H1 (cell line): ENCODE measurements around the gene MAP4K4. TPM values are rescaled to one million over a fixed set of nuclear protein-coding genes. Genes with fewer than 3 reads are reported as not detected.

Experiments
- CTCF ChIA-PET: fragments of 300-600 bp; sonication (Branson Sonifier 250); formaldehyde crosslinking; loops from one replicate; lab custom pipeline; 2021; ENCODE audit not compliant: partially characterized antibody; lab: Charles Lee
- POLR2A ChIA-PET: fragments of 300-600 bp; sonication (Branson Sonifier 250); formaldehyde crosslinking; loops from one replicate; lab custom pipeline; 2021; ENCODE audit warnings: inconsistent platforms; ENCODE audit not compliant: partially characterized antibody; lab: Charles Lee
- DNase-seq, 2 experiments: peaks; one replicate each; pipeline versions ENCODE4 v3.0.0 to v3.0.0-alpha.2; 2010 to 2022; ENCODE audit warnings: low spot score in 2 of 2, low read depth in 1 of 2, mixed read lengths in 1 of 2
- FAIRE-seq: peaks from 2 replicates; lab custom pipeline; 2011; peaks lifted over from hg19 to GRCh38; lab: Jason Lieb, UNC
- H2AFZ ChIP-seq: 2 replicates; pipeline ENCODE4 v1.8.1; 2012; ENCODE audit warnings: low read length, inconsistent platforms
- H2AK5ac ChIP-seq: 2 replicates; pipeline ENCODE4 v1.6.1; 2013; ENCODE audit warnings: low read depth, low read length
- H2BK120ac ChIP-seq: replicated peaks from 2 replicates; pipeline ENCODE3; 2013; ENCODE audit warnings: low read depth, low read length, inconsistent platforms
- H2BK12ac ChIP-seq: 2 replicates; pipeline ENCODE4 v1.6.1; 2013; ENCODE audit warnings: low read depth, low read length
- H2BK15ac ChIP-seq: 2 replicates; pipeline ENCODE4 v1.6.1; 2013; ENCODE audit warnings: low read length
- H2BK20ac ChIP-seq: 2 replicates; pipeline ENCODE4 v1.6.1; 2013; ENCODE audit warnings: low read length
- H2BK5ac ChIP-seq: 2 replicates; pipeline ENCODE4 v1.6.1; 2013; ENCODE audit warnings: low read depth, low read length
- H3K14ac ChIP-seq: 2 replicates; pipeline ENCODE4 v1.6.1; 2013; ENCODE audit warnings: inconsistent platforms; ENCODE audit not compliant: insufficient read length
- H3K18ac ChIP-seq: 2 replicates; pipeline ENCODE4 v1.6.1; 2013; ENCODE audit warnings: low read length; ENCODE audit errors: extremely low read depth
- H3K23ac ChIP-seq: 2 replicates; pipeline ENCODE4 v1.6.1; 2013; ENCODE audit warnings: inconsistent platforms; ENCODE audit not compliant: insufficient read length
- H3K23me2 ChIP-seq: 2 replicates; pipeline ENCODE4 v1.6.1; 2013; ENCODE audit warnings: low read depth, low read length
- H3K27ac ChIP-seq: 2 replicates; pipeline ENCODE4 v1.6.1; 2011; ENCODE audit warnings: low read depth, low read length, inconsistent platforms
- H3K27me3 ChIP-seq, 4 experiments: replicated peaks in 1 of 4; 1 replicate in 1 of 4; 2 replicates in 3 of 4; pipeline versions ENCODE4 v1.6.1 to v1.8.1; 2011 to 2013; ENCODE audit warnings: low read length in 3 of 4, mild to moderate bottlenecking in 3 of 4, inconsistent platforms in 2 of 4, mixed read lengths in 2 of 4, moderate library complexity in 1 of 4; ENCODE audit not compliant: control insufficient read depth in 3 of 4, insufficient read depth in 3 of 4; ENCODE audit errors: extremely low read depth in 1 of 4
- H3K36me3 ChIP-seq, 4 experiments: 2 replicates each; pipeline versions ENCODE4 v1.6.1 to v1.8.1; 2011 to 2013; ENCODE audit warnings: mild to moderate bottlenecking in 4 of 4, low read length in 3 of 4, moderate library complexity in 2 of 4, control low read depth in 1 of 4, inconsistent platforms in 1 of 4; ENCODE audit not compliant: insufficient read depth in 4 of 4, control insufficient read depth in 2 of 4
- H3K4ac ChIP-seq: replicated peaks from 2 replicates; pipeline ENCODE3; 2013; ENCODE audit warnings: low read length, low read depth, mixed read lengths, inconsistent platforms; ENCODE audit not compliant: insufficient read length
- H3K4me1 ChIP-seq, 4 experiments: replicated peaks in 1 of 4; 1 replicate in 1 of 4; 2 replicates in 3 of 4; pipeline versions ENCODE4 v1.6.1 to v1.8.1; 2011 to 2013; ENCODE audit warnings: low read length in 3 of 4, inconsistent platforms in 2 of 4, mixed read lengths in 1 of 4; ENCODE audit not compliant: insufficient read depth in 4 of 4, control insufficient read depth in 3 of 4
- H3K4me2 ChIP-seq, 2 experiments: 2 replicates each; pipeline versions ENCODE4 v1.6.1 to v1.8.1; 2011 to 2013; ENCODE audit warnings: low read depth in 2 of 2, low read length in 2 of 2, control low read depth in 1 of 2, inconsistent platforms in 1 of 2, mild to moderate bottlenecking in 1 of 2; ENCODE audit not compliant: insufficient read depth in 1 of 2
- H3K4me3 ChIP-seq, 4 experiments: fragments of 200-600, 300-600 bp in 1 of 4; sonication (generic), shearing (Covaris generic), sonication (Bioruptor Twin) in 1 of 4; 2 replicates each; pipeline versions ENCODE4 v1.5.1 to v1.8.1; 2011 to 2016; ENCODE audit warnings: low read length in 4 of 4, low read depth in 3 of 4, control low read depth in 2 of 4, inconsistent platforms in 2 of 4, mild to moderate bottlenecking in 2 of 4, mixed read lengths in 1 of 4, moderate library complexity in 1 of 4; ENCODE audit not compliant: insufficient read depth in 2 of 4; ENCODE audit errors: extremely low read depth in 1 of 4
- H3K56ac ChIP-seq: replicated peaks from 2 replicates; pipeline ENCODE3; 2013; ENCODE audit warnings: low read depth, mild to moderate bottlenecking, mixed read lengths, low read length, inconsistent platforms; ENCODE audit not compliant: insufficient read length
- H3K79me1 ChIP-seq: 2 replicates; pipeline ENCODE4 v1.6.1; 2013; ENCODE audit warnings: low read depth, low read length, control low read depth
- H3K79me2 ChIP-seq, 2 experiments: 2 replicates each; pipeline versions ENCODE4 v1.6.1 to v1.8.1; 2012 to 2013; ENCODE audit warnings: low read length in 2 of 2, mild to moderate bottlenecking in 2 of 2, inconsistent platforms in 1 of 2; ENCODE audit not compliant: insufficient read depth in 2 of 2, control insufficient read depth in 1 of 2
- H3K9ac ChIP-seq, 4 experiments: replicated peaks in 1 of 4; 1 replicate in 1 of 4; 2 replicates in 3 of 4; pipeline versions ENCODE4 v1.6.1 to v1.8.1; 2011 to 2013; ENCODE audit warnings: low read depth in 3 of 4, low read length in 3 of 4, control low read depth in 2 of 4, mild to moderate bottlenecking in 2 of 4, moderate library complexity in 2 of 4, inconsistent platforms in 1 of 4; ENCODE audit errors: extremely low read depth in 1 of 4
- H3K9me3 ChIP-seq, 2 experiments: 2 replicates each; pipeline versions ENCODE4 v1.6.1 to v1.8.1; 2012 to 2013; ENCODE audit warnings: mild to moderate bottlenecking in 2 of 2, moderate library complexity in 2 of 2, control low read depth in 1 of 2, inconsistent platforms in 1 of 2, low read depth in 1 of 2, low read length in 1 of 2, mixed read lengths in 1 of 2; ENCODE audit not compliant: insufficient read depth in 2 of 2
- H4K20me1 ChIP-seq, 2 experiments: replicated peaks in 1 of 2; 2 replicates each; pipeline versions ENCODE3 to v1.8.1; 2011 to 2013; ENCODE audit warnings: inconsistent platforms in 2 of 2, low read length in 2 of 2, mild to moderate bottlenecking in 1 of 2; ENCODE audit not compliant: insufficient read depth in 2 of 2, control insufficient read depth in 1 of 2
- H4K5ac ChIP-seq: 2 replicates; pipeline ENCODE4 v1.6.1; 2013; ENCODE audit warnings: low read length, low read depth, mixed read lengths, inconsistent platforms; ENCODE audit not compliant: insufficient read length
- H4K8ac ChIP-seq: 2 replicates; pipeline ENCODE4 v1.8.0; 2013; ENCODE audit warnings: mild to moderate bottlenecking, moderate library complexity, low read length, inconsistent platforms; ENCODE audit not compliant: insufficient read depth; ENCODE audit errors: extremely low read depth
- H4K91ac ChIP-seq: replicated peaks from 2 replicates; pipeline ENCODE3; 2013; ENCODE audit warnings: low read length, mixed read lengths, inconsistent platforms; ENCODE audit not compliant: insufficient read length
- ASH2L ChIP-seq: fragments of 200-600, 300-600 bp; sonication (generic); IDR thresholded peaks from one replicate; pipeline ENCODE4 v1.7.1; 2017; ENCODE audit warnings: low read length
- ATF3 ChIP-seq: IDR thresholded peaks from 2 replicates; pipeline ENCODE4 v1.6.1; 2011; ENCODE audit warnings: low read depth, mild to moderate bottlenecking, low read length; ENCODE audit not compliant: insufficient read depth
- CTBP2 ChIP-seq: IDR thresholded peaks from 2 replicates; pipeline ENCODE4 v1.7.0; 2011; ENCODE audit warnings: borderline replicate concordance, mild to moderate bottlenecking, moderate library complexity, mixed read lengths, low read length; ENCODE audit not compliant: insufficient read depth, insufficient read length
- JUN ChIP-seq: IDR thresholded peaks from 2 replicates; pipeline ENCODE4 v1.6.1; 2011; ENCODE audit warnings: low read depth, mild to moderate bottlenecking, improper control_type of control experiment, low read length
- PHF8 ChIP-seq: fragments of 200-600 bp; sonication (generic); conservative IDR thresholded peaks from 2 replicates; pipeline ENCODE4 v1.7.1; 2012; ENCODE audit warnings: low read depth, mild to moderate bottlenecking, inconsistent platforms, low read length, moderate library complexity
- RXRA ChIP-seq: IDR thresholded peaks from 2 replicates; pipeline ENCODE4 v1.6.1; 2011; ENCODE audit warnings: low read depth, mild to moderate bottlenecking, low read length, moderate library complexity; ENCODE audit not compliant: insufficient read depth
- SIRT6 ChIP-seq: IDR thresholded peaks from one replicate; pipeline ENCODE4 v1.7.1; 2012; ENCODE audit warnings: low read length, inconsistent platforms
- SP2 ChIP-seq: IDR thresholded peaks from 2 replicates; pipeline ENCODE4 v1.6.1; 2012; ENCODE audit warnings: mild to moderate bottlenecking, low read length, inconsistent platforms
- SP4 ChIP-seq: IDR thresholded peaks from 2 replicates; pipeline ENCODE4 v1.6.1; 2012; ENCODE audit warnings: low read length, inconsistent platforms
- TBP ChIP-seq: IDR thresholded peaks from 2 replicates; pipeline ENCODE4 v1.6.1; 2011; ENCODE audit warnings: low read depth, low read length, improper control_type of control experiment
- ZNF274 ChIP-seq: IDR thresholded peaks from 2 replicates; pipeline ENCODE4 v1.7.0; 2012; ENCODE audit warnings: low read length, borderline replicate concordance; ENCODE audit errors: extremely low read depth
- WGBS, 2 experiments: shearing (Covaris generic) in 1 of 2; methylation state at CpG; one replicate each; pipeline versions ENCODE4 v1.1.6 to v1.1.7; 2013 to 2015; ENCODE audit warnings: low lambda C conversion rate in 2 of 2, mixed read lengths in 2 of 2, inconsistent platforms in 1 of 2, low coverage in 1 of 2, missing lambda C conversion rate in 1 of 2; ENCODE audit not compliant: insufficient replicate concordance in 2 of 2, insufficient coverage in 1 of 2, insufficient read length in 1 of 2; ENCODE audit errors: extremely low coverage in 1 of 2, missing lambda C conversion rate in 1 of 2; 5-methylcytosine and 5-hydroxymethylcytosine counted together
- polyA plus RNA-seq, 7 experiments: library from polyadenylated mRNA; depleted of rRNA in 3 of 7; stranded (reverse) in 5 of 7; unstranded in 2 of 7; fragments of >200 nt in 5 of 7; fragments of 200-250 nt in 2 of 7; gene quantifications; 1 replicate in 5 of 7; 2 replicates in 1 of 7; 4 replicates in 1 of 7; pipeline versions ENCODE4 v1.2.1 to v1.2.3, GENCODE V29; 2011 to 2013; ENCODE audit warnings: missing spikeins in 2 of 7, mixed read lengths in 2 of 7
- total RNA-seq: library from RNA; stranded (reverse); fragmentation: NEBNext Ultra II Directional; extraction: Animal tissue kit (Norgen Biotek cat#: 25700); gene quantifications from 2 replicates; pipeline ENCODE4 v1.2.1, GENCODE V29; 2021
- TF ChIP-seq, protein P1 (sequence below): IDR thresholded peaks from 2 replicates; pipeline ENCODE4 v1.6.1; 2012; ENCODE audit warnings: inconsistent platforms

MAP4K4 gene
- total and polyA plus RNA-seq, 2 of the 8 experiments (the other 6 are each of a cell fraction or from before 2014, with no cell fraction given), result 53.2 to 138 TPM

DNA sequence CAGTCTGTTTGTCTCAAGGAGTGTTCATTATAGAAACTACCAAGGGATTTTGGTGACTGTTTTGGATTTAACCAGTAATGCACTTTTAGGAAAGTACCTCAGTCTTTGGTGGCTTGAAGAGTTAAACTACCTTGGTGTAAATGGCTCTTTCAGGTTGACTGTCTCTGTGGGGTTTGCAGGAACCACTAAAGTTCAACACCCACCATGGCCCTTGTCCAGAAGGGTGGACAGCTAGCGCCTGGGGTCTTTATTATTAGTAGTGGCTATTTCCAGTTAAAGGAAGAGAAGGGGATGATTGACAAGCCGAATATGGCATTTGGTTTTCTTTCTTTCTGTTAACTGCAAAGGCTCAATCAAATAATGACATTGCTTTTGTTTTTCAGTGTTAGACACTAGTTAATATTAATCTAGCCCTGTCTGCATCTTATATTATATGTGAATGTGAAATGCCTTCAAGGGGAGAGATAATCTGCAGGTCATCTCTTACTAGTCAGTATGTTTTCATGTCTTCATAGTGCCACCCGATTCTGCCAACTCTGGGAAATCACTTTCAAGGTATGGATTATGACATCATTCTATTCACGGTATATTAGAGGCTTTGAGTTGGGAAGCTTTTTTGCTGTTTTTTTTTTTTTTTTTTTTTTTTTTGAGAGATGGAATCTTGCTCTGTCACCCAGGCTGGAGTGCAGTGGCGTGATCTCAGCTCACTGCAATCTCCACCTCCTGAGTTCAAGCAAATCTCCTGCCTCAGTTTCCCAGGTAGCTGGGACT is 56.4 kb downstream of the MAP4K4 start:
- no peak overlapping the region for H2BK5ac ChIP-seq
- no peak overlapping the region for H4K8ac ChIP-seq
- WGBS, 2 experiments, result 78% methylated on average over 5 of the region's 5 CpGs; no CpG with 5 or more reads in 1 of the 2 experiments
- H2BK15ac ChIP-seq, result no peak overlapping the region
- no peak overlapping the region; a peak in 1 of 4 replicates for H3K4me2 ChIP-seq
- POLR2A ChIA-PET, result interaction anchor here (1.6 kb wide), 1 partner anchor 13 kb away, joined by 3 read pairs; no protein-coding TSS in a partner anchor
- H4K91ac ChIP-seq, result no peak overlapping the region
- H2AFZ ChIP-seq, result no peak overlapping the region
- CTCF ChIA-PET, result interaction anchor here (0.6 to 2.0 kb wide), 3 partner anchors 8 to 234 kb away, joined by 3 to 6 read pairs (median 5); no protein-coding TSS in a partner anchor
- no peak overlapping the region for H3K18ac ChIP-seq
- no peaks in the 10 kb centered on the region for H3K36me3 ChIP-seq
- H2AK5ac ChIP-seq, result no peak overlapping the region
- no peak overlapping the region for H3K9ac ChIP-seq
- peaks cover 10 to 83% of the 10 kb centered on the region in 2 experiments; a peak in 3 of 4 replicates for H3K79me2 ChIP-seq
- H3K14ac ChIP-seq, result no peak overlapping the region
- H3K56ac ChIP-seq, result no peak overlapping the region
- no peak overlapping the region for H2BK120ac ChIP-seq
- no peak overlapping the region for H3K27ac ChIP-seq
- peaks cover 14% of the 10 kb centered on the region for H3K79me1 ChIP-seq
- H3K4me1 ChIP-seq, result peaks cover 7 to 26% (median 18%) of the 10 kb centered on the region in 4 experiments; a peak in 6 of 7 replicates
- H3K9me3 ChIP-seq, result no peaks in the 10 kb centered on the region
- no peak overlapping the region for H2BK12ac ChIP-seq
- H4K20me1 ChIP-seq, result peaks cover 7 to 12% of the 10 kb centered on the region in 2 experiments
- DNase-seq (no peak), FAIRE-seq (no peak)
- H3K23ac ChIP-seq, result no peak overlapping the region
- no peak overlapping the region for H3K4ac ChIP-seq
- H2BK20ac ChIP-seq, result no peak overlapping the region
- no peaks in the 10 kb centered on the region for H3K23me2 ChIP-seq
- no peak overlapping the region for H4K5ac ChIP-seq
- no peaks in the 10 kb centered on the region for H3K27me3 ChIP-seq
- no peak overlapping the region for H3K4me3 ChIP-seq
- TF ChIP-seq SIRT6 (no peak), ASH2L (no peak), ZNF274 (no peak), TBP (no peak), SP2 (no peak), SP4 (no peak), ATF3 (no peak), RXRA (no peak), CTBP2 (no peak), JUN (no peak), PHF8 (no peak)
- TF ChIP-seq, protein P1, sequence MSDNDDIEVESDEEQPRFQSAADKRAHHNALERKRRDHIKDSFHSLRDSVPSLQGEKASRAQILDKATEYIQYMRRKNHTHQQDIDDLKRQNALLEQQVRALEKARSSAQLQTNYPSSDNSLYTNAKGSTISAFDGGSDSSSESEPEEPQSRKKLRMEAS, result no peak
